ENCODE results near the gene SENP1. TPM values are rescaled to one million over a fixed set of nuclear protein-coding genes. Genes with fewer than 3 reads are reported as not detected.

SENP1 gene
- polyA plus RNA-seq, 3 donors: 5.2 to 8.0 (median 6.0) TPM

DNA sequence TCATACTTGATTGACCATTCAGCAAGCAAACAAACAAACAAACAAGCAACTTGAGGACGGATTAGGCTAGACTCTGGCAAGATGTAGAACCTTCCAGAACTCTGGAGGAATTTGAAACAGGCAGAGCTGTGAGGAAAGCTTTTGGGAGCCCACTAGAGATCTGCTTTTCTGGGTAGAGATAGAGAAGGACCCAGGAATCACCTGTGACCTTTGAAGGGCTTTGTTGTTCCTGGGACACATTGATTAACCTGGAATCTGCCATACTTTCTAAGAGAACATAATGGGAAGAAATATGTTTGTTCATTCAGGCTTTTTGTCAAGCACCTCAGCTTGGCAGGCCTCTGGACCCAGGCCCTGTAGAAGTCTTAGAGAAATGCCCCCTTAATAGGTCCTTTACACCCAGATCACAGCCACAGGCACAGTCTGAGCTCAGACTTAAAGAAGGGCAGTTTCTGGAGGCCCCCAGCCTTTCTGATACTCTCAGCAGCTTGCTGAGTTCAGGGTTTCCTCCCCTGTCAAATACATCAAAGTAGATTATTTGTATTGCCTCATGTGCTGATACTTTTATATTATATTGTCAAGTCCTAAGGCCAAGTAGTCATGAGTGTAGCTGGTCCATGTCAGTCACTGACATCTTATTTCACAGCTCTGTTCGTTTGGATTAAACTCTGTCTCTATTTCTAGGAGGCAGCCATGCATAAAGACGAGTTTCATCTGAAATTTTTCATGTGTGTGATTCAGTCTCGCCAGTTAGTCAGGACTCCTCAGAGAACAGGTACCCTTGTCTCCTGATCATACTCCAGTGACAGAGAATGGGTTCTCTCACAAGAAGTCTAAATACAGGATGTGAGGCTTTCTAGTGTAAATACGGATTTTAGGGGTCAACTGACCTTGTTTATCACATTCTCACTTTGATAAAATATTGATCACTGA is 1.1 kb upstream of the SENP1 start:
- peaks cover 2 to 4% (median 3%) of the 10 kb centered on the region in 3 donors for H3K27me3 Mint-ChIP-seq (ENCODE audit: low read depth in 3 of 3)
- peak overlapping the region; percentile 74 for H3K4me2 ChIP-seq (replicated peaks; ENCODE audit: extremely low read depth, low read length, poor library complexity, severe bottlenecking)
- H3K79me2 ChIP-seq (ENCODE audit: insufficient read depth, low read length): peaks cover 45% of the 10 kb centered on the region
- peak overlapping the region in 1 of 2 donors; percentile 96 for H3K27ac ChIP-seq (ENCODE audit: low read depth in 1 of 2, low read length in 2 of 2)
- no peaks in the 10 kb centered on the region for H3K27me3 ChIP-seq (ENCODE audit: control insufficient read depth in 2 of 2, insufficient read depth in 2 of 2, low read length in 2 of 2)
- DNase-seq: no peak
- peak overlapping the region in 6 of 7 donors; percentile 93 to 99 (median 98) for H3K27ac Mint-ChIP-seq
- H3K4me1 Mint-ChIP-seq: peaks cover 21% of the 10 kb centered on the region
- H3K4me3 Mint-ChIP-seq: peak overlapping the region; percentile 93
- H3K36me3 ChIP-seq (replicated peaks in 1 of 2; ENCODE audit: control insufficient read depth in 1 of 2, insufficient read depth in 2 of 2, low read length in 2 of 2): no peaks in the 10 kb centered on the region
- intact Hi-C loops (cut with micrococcal nuclease): loop anchor here (2.0 to 5.0 kb wide), 2 partner anchors 50 kb away; partner anchors contain the start of gene ASB8 (in 2 of the 2)
- peaks cover 16 to 19% of the 10 kb centered on the region in 2 donors for H3K4me1 ChIP-seq (ENCODE audit: control insufficient read depth in 1 of 2, insufficient read depth in 2 of 2, low read length in 2 of 2)
- WGBS (ENCODE audit: insufficient coverage): 100% methylated on average over 1 of the region's 5 CpGs
- no peaks in the 10 kb centered on the region for H3K9me3 Mint-ChIP-seq
- H3K9me3 ChIP-seq (replicated peaks in 1 of 2; ENCODE audit: control insufficient read depth in 1 of 2, insufficient read depth in 1 of 2, low read length in 2 of 2): no peaks in the 10 kb centered on the region
- H3K4me3 ChIP-seq (replicated peaks in 1 of 3; ENCODE audit: low read depth in 2 of 3, low read length in 3 of 3): peak overlapping the region; percentile 65 to 88 (median 79)
- peak overlapping the region; percentile 94 for H2AFZ ChIP-seq (ENCODE audit: insufficient read depth, low read depth, low read length, poor library complexity, severe bottlenecking)
- H4K20me1 ChIP-seq (ENCODE audit: insufficient read depth, low read length): no peaks in the 10 kb centered on the region
- TF ChIP-seq, protein P1, sequence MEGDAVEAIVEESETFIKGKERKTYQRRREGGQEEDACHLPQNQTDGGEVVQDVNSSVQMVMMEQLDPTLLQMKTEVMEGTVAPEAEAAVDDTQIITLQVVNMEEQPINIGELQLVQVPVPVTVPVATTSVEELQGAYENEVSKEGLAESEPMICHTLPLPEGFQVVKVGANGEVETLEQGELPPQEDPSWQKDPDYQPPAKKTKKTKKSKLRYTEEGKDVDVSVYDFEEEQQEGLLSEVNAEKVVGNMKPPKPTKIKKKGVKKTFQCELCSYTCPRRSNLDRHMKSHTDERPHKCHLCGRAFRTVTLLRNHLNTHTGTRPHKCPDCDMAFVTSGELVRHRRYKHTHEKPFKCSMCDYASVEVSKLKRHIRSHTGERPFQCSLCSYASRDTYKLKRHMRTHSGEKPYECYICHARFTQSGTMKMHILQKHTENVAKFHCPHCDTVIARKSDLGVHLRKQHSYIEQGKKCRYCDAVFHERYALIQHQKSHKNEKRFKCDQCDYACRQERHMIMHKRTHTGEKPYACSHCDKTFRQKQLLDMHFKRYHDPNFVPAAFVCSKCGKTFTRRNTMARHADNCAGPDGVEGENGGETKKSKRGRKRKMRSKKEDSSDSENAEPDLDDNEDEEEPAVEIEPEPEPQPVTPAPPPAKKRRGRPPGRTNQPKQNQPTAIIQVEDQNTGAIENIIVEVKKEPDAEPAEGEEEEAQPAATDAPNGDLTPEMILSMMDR (IDR thresholded peaks at IDR 0.05): no peak
- H3K36me3 Mint-ChIP-seq: no peaks in the 10 kb centered on the region
- peak overlapping the region; percentile 92 for H3K9ac ChIP-seq (ENCODE audit: insufficient read depth, low read length, poor library complexity, severe bottlenecking)

DNA sequence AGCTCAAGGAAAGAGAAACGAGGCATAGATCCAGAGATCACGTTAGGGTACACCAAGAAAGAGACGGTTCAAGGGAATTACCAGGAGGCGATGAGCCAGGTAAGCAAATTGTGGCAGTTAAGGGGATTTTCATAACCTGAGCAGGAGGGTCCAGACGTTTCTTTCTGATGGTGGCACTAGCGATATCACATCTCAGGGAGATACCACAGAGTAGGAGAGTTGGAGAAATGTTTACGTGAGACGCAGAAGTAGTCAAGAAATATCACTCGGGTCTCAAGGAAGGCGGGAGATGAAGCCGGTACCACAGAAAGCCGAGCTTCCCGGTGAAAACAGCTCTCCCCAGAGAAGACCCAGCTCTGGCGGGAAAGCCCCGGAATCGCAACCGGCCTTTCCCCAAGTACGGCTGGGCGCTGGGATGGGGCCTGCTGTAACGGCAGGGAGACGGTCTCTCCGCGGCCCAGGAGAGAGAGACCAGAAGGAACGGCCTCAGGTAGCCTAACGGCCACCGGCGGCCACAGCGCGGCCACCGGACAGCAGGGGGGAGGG is 485 bp downstream of the SENP1 start:
- Histone ChIP-seq H3K79me2 (ENCODE audit: insufficient read depth, low read length) (peaks cover 54% of the 10 kb centered on the region), H2AFZ (ENCODE audit: insufficient read depth, low read depth, low read length, poor library complexity, severe bottlenecking) (peak overlapping the region; percentile 94), H3K27me3 (ENCODE audit: control insufficient read depth in 2 of 2, insufficient read depth in 2 of 2, low read length in 2 of 2) (no peaks in the 10 kb centered on the region), H3K4me1 (ENCODE audit: control insufficient read depth in 1 of 2, insufficient read depth in 2 of 2, low read length in 2 of 2) (peaks cover 16 to 19% of the 10 kb centered on the region in 2 donors), H3K9me3 (replicated peaks in 1 of 2; ENCODE audit: control insufficient read depth in 1 of 2, insufficient read depth in 1 of 2, low read length in 2 of 2) (no peaks in the 10 kb centered on the region), H4K20me1 (ENCODE audit: insufficient read depth, low read length) (no peaks in the 10 kb centered on the region), H3K36me3 (replicated peaks in 1 of 2; ENCODE audit: control insufficient read depth in 1 of 2, insufficient read depth in 2 of 2, low read length in 2 of 2) (no peaks in the 10 kb centered on the region), H3K4me2 (replicated peaks; ENCODE audit: extremely low read depth, low read length, poor library complexity, severe bottlenecking) (peak overlapping the region; percentile 74), H3K27ac (ENCODE audit: low read depth in 1 of 2, low read length in 2 of 2) (peak overlapping the region; percentile 94 to 96), H3K4me3 (replicated peaks in 1 of 3; ENCODE audit: low read depth in 2 of 3, low read length in 3 of 3) (peak overlapping the region; percentile 65 to 88 (median 79)), H3K9ac (ENCODE audit: insufficient read depth, low read length, poor library complexity, severe bottlenecking) (peak overlapping the region; percentile 92)
- intact Hi-C loops (cut with micrococcal nuclease): loop anchor here in 1 of 2 donors (5.0 kb wide), 1 partner anchor 52 kb away; the partner anchor contains the start of gene ASB8
- Mint-ChIP-seq H3K4me3 (peak overlapping the region; percentile 93), H3K27me3 (ENCODE audit: low read depth in 3 of 3) (peaks cover 2 to 4% (median 3%) of the 10 kb centered on the region in 3 donors), H3K9me3 (no peaks in the 10 kb centered on the region), H3K36me3 (no peaks in the 10 kb centered on the region), H3K27ac (peak overlapping the region; percentile 85 to 99 (median 98)), H3K4me1 (peaks cover 21% of the 10 kb centered on the region)
- peak in 2 of 3 donors; percentile 7 to 64 for DNase-seq
- WGBS (ENCODE audit: insufficient coverage): 0% methylated on average over 25 of the region's 30 CpGs
- TF ChIP-seq, protein P1 (IDR thresholded peaks at IDR 0.05): no peak

Data from CD14-positive monocyte (primary cell).